A549 (cell line): Measurements from ENCODE around the gene KDR.

Experiments
- NFE2L2 ChIP-seq: fragments of 150-350 bp; conservative IDR thresholded peaks from 2 replicates; pipeline ENCODE4 v1.6.1; 2014; ENCODE audit warnings: low read length
- TF ChIP-seq, protein P1 (sequence below): fragments of >200 bp; sonication (Bioruptor Twin); formaldehyde crosslinking; IDR thresholded peaks from 3 replicates; pipeline ENCODE4 v1.5.1; 2016

DNA sequence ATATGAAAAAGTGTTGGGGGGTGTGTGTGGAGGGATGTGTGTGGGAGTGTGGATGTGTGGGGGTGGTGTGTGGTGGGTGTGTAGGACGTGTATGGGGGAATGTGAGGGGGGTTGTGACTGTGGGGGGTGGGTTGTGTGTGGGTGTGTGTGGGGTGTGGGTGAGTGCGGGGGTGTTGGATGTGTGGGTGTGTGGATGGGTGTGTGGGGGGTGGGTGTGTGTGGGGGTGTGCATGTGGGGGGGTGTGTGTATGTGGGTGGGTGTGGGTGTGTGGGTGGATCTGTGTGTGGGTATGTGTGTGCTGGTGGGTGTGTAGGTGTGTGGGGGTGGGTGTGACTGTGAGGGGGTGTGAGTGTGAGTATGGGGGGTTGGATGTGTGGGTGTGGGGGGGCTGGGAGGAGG lies 47.8 kb downstream of the KDR start:
- TF ChIP-seq, protein P1, sequence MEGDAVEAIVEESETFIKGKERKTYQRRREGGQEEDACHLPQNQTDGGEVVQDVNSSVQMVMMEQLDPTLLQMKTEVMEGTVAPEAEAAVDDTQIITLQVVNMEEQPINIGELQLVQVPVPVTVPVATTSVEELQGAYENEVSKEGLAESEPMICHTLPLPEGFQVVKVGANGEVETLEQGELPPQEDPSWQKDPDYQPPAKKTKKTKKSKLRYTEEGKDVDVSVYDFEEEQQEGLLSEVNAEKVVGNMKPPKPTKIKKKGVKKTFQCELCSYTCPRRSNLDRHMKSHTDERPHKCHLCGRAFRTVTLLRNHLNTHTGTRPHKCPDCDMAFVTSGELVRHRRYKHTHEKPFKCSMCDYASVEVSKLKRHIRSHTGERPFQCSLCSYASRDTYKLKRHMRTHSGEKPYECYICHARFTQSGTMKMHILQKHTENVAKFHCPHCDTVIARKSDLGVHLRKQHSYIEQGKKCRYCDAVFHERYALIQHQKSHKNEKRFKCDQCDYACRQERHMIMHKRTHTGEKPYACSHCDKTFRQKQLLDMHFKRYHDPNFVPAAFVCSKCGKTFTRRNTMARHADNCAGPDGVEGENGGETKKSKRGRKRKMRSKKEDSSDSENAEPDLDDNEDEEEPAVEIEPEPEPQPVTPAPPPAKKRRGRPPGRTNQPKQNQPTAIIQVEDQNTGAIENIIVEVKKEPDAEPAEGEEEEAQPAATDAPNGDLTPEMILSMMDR: no peak
- no peak for TF ChIP-seq NFE2L2
